Kidney tubule cell (primary cell): ENCODE data around the gene LIN37.
"Not testable (repeated sequence)": the region's sequence is repeated elsewhere in the genome, so short reads cannot be mapped to it uniquely, and the experiment has no call there.

Source experiments
- DNase-seq: peaks from one replicate; pipeline ENCODE4 v3.0.0-alpha.2; 2018; ENCODE audit warnings: low spot score

Gene LIN37

DNA sequence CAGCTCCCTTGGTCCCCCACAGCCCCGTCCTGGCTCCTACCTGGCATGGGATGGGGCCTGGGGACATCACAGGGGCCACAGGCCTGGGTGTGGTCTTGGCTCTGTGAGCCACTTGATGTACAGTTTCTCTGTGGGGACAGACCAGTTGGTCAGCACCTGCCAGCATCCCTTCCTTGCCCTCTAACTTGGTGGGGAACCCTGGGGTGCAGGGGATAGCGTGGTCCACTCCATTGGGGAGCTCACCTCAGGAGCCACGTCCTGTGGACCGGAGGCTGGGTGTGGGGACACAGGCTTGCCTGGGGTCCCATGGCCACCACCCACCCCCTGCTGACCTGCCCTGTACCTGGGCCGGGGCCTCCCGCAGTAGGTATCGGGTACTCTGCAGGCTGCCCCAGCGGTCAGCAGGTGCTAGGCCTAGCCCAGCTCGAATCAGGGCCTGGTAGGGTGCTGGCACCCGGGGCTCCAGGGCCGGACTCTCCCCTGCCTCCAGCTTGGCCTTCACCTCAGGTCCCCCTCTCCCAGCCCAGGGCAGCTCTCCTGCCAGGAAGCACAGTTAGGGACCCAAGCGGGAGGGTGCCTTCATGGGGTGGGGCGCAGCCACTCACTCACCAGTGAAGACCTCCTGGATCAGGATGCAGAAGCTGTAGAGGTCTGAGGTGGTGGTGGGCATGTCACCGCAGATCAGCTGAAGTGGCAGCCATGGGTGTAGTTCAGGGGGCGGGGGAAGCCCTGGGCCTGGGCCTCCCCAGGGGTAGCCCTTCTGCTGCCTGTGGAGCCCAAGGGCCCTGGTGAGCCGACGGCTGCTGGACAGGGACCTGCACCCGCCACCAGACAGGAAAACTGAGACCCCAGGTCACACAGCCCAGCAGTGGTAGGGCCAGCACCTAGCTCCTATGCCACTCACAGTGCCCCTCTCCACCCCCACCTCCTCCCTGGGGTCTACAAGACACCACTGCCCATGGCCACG lies 41.9 kb downstream of the LIN37 start:
- DNase-seq: no peak

- DNase-seq: no peak
Observed at GRCh38 chr19:35790981-35791813, 42.8 kb downstream of the LIN37 start.

- no peak for DNase-seq
Observed at GRCh38 chr19:35791814-35792279, 43.5 kb downstream of the LIN37 start.

DNA sequence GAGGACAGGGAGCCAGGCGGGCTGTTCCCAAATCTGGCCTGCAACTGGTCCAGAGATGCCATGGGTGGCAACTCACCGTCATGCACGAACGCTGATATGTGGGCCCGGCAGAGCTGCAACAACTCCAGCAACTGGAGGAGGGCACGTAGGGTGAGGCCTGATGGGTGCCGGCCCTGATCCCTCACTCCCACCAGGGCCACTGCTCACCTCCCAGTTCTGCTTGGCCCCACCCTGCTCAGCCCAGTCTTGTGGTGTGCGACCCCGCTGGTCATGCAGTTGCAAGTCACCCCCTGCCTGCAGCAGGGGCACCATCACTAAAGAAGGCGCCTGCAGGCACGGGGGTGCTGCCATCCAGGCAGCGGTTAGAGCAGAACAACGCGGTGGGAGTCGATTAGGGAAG lies 43.9 kb downstream of the LIN37 start:
- DNase-seq: no peak

- no peak for DNase-seq
Observed at GRCh38 chr19:35792888-35793287, 44.5 kb downstream of the LIN37 start.

- DNase-seq: no peak
Observed at GRCh38 chr19:35793381-35794165, 45.2 kb downstream of the LIN37 start.

- DNase-seq: not testable (repeated sequence)
Observed at GRCh38 chr19:35795564-35795963, 47.2 kb downstream of the LIN37 start.

DNA sequence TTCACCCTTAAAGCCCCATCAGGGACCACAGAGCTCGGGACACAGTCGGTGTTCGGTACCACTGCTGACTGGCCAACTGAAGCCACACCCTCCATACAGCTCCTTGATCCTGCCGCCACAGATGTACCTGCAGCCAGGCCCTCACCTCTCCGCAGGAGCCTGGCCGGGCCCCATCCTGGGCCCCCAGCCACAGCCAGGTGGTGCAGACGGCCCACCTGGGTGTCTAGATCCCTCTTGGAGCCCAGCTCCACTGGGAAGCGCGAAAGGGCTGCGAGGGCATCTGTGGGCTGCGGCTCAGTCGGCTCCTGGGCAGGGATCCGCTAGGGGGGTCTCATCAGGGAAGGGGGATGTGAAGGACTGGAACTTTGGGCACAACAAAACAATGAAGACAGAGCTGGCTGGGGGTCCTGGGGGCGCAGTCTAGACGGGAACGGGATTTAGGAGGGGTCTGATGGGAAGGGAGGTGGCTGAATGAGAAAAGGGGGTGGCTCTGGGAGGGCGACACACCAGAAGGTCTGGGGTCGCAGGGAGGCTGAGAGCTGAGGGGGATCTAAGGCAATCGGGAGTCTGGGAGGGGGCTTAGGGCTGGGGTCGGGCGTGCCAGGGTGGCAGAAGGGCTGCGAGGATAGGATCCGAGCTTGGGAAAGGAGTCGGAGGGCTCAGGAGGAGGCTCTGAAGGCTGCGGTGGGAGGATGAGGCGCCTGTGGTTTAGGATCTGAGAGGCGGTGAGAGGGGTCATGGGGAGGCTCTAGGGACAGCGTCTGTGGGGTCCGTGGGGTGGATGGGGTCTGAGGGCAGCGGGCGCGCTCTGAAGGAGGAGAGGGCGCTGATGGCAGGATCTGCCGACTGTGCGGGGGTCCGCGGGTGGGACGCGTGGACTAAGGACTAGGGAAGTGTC lies 48.5 kb downstream of the LIN37 start:
- DNase-seq: no peak

DNA sequence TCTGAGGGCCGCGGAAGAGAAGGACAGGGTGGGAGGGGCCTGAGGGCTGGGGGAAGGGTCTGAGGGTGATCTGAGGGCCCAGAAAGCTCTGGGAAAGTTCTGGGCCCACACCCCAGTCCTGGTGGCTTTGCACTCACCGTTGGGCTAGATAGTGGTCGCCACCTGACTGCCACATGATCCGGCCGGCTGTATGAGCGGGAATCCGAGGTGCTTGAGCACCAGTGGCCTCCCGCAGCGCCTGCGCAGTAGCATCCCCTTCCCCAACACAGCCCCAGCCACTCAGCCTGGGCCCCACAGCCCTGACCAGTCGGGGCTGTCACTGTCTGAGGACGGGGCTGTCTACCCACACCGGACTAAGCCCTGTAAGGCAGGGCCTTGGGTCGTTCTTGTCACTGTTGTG lies 49.3 kb downstream of the LIN37 start:
- DNase-seq: no peak

DNA sequence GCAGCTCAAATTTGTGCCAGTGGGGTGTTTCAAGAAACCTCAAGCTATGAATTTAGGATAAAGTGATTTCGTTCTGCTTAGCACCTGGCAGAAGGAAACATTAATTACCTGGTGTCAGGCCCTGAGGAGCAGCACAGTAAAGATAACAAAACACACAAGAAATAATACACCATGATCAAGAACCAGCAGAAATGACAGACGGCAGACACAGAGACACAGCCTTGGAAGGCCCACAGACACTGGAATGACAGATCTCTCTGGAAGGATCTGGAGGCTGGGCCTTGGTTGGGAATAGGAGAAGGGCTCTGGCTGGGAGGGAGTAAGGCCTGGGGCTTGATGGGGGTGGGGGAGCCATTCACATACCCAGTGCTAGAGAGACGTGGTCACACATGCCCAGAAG lies 53.5 kb downstream of the LIN37 start:
- no peak for DNase-seq
